Muscle layer of duodenum (tissue), 2 donors: Measurements from ENCODE around the gene NUP210.

Source experiments
- H3K27ac ChIP-seq: one replicate; pipeline ENCODE4 v1.7.0; 2013; ENCODE audit warnings: mild to moderate bottlenecking, low read length
- H3K27me3 ChIP-seq: one replicate; pipeline ENCODE4 v1.7.0; 2013; ENCODE audit warnings: low read depth, mild to moderate bottlenecking, control low read depth, low read length
- H3K36me3 ChIP-seq, 2 donors: one replicate each; pipeline ENCODE4 v1.7.0; 2013; ENCODE audit warnings: low read length in 2 of 2, control low read depth in 1 of 2, mild to moderate bottlenecking in 1 of 2; ENCODE audit not compliant: insufficient read depth in 2 of 2, control insufficient read depth in 1 of 2
- H3K4me1 ChIP-seq, 2 donors: one replicate each; pipeline ENCODE4 v1.7.0; 2013; ENCODE audit warnings: low read length in 2 of 2, mild to moderate bottlenecking in 2 of 2, control low read depth in 1 of 2, moderate library complexity in 1 of 2; ENCODE audit not compliant: insufficient read depth in 2 of 2, control insufficient read depth in 1 of 2
- H3K4me3 ChIP-seq, 2 donors: one replicate each; pipeline ENCODE4 v1.7.0; 2013; ENCODE audit warnings: low read length in 2 of 2, low read depth in 1 of 2, mild to moderate bottlenecking in 1 of 2
- H3K9me3 ChIP-seq, 2 donors: one replicate each; pipeline ENCODE4 v1.7.0; 2013; ENCODE audit warnings: low read length in 2 of 2, control low read depth in 1 of 2, mild to moderate bottlenecking in 1 of 2; ENCODE audit not compliant: control insufficient read depth in 1 of 2
- donor health status: healthy.

Gene NUP210

DNA sequence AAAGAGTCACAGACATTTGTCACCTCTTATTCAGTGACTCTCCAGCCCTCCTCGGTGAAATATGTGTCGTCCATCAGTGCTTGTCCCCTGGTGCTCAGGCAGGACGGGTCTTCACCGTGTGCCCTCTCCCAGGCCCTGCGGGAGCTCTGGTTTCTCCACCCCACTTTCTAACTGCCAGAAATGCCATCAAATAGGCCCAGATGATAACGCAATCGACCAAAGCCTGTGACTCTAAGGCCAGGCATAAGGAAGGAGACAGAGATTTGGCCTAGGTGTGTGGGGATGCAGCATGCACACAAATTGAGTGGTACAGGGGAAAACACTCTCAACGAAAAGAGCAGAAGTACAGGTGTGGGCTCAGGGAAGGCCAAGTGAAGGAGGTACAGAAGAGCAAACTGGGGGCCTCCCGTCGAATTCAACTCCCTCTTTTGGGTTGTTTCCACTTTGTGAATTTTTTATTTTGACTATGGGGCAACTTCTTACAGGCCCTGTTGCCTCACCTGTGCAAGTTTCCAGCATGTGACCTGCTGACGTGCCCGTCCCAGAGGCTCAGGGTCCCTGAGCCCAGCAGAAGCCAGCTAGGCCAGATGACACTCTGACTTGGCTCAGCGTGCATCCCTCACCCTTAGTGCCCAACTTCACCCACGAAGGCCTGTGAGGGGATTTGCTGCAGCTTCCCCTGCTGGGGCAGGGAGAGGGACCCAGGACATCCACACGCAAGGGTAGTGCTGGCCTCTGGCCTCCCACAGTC, 4.7 kb downstream of the NUP210 start:
- no peak overlapping the region for H3K27ac ChIP-seq
- H3K4me1 ChIP-seq, result peaks cover 0 to 9% of the 10 kb centered on the region in 2 donors
- no peaks in the 10 kb centered on the region for H3K9me3 ChIP-seq
- H3K4me3 ChIP-seq, result no peak overlapping the region
- no peaks in the 10 kb centered on the region for H3K36me3 ChIP-seq
- H3K27me3 ChIP-seq, result no peaks in the 10 kb centered on the region

DNA sequence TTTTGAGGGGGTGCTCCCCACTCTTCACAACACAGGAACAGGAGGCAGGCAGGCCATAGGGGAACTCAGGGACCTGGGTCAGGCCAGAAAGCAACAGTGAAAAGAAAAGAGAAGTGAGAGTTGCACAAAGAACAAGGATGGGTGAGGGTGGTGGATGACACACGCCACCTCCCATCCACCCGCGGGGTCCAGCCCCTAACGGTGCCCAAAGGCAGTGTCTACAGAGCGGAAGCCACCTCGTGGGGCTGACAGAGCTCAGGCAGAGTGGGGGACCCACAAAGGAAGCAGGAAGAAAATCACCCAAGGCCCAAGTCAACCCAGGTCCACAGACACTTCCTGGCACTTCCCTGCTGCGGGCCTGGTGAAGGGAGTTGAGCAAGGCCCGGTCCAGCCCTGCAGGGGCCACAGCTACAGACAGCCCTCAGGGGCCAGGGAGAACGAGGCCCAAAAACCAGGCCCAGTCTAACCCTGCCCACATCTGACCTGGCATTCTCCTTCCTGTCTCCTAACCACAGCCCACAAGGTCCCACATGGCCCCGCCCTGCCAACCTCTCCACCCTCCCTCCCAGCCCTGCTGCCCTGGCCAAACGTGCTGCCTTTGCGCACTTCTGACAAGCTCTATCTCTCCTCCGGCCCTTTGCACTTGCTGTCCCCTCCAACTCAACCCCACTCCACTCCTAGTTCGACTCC, 5.9 kb downstream of the NUP210 start:
- Histone ChIP-seq H3K36me3 (no peaks in the 10 kb centered on the region), H3K27me3 (no peaks in the 10 kb centered on the region), H3K9me3 (no peaks in the 10 kb centered on the region), H3K27ac (no peak overlapping the region), H3K4me1 (peaks cover 0 to 4% of the 10 kb centered on the region in 2 donors), H3K4me3 (no peak overlapping the region)

DNA sequence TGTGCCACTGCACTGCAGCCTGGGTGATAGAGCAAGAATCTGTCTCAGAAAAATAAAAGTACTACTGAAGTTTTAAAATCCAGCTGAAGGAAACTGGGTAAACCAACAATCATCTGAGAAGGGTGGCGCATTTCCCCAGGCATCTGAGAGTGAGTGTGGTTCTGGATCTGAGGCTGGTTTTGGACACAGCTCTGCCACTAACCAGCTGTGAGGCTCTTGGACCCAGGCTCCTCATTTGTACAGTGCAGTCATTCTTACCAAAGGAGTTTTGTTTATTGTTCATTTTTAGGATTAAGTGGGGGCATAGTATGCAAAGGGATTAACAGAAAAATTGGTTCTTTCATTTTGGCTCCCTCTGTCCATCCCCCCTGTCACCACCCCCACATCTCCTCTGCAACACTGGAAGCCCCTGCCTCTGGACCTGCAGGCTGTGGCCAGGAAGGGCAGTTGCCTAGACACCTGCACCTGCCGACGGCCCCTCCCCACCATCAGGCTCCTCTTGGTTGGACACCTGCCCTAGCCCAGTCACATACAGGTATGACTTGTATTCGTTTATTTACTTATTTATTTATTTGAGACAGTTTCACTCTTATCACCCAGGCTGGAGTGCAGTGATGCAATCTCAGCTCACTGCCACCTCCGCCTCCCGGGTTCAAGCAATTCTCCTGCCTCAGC, 8.8 kb downstream of the NUP210 start:
- H3K9me3 ChIP-seq, result peaks cover 0 to 18% of the 10 kb centered on the region in 2 donors
- no peak overlapping the region for H3K4me3 ChIP-seq
- H3K27ac ChIP-seq, result no peak overlapping the region
- H3K4me1 ChIP-seq, result no peaks in the 10 kb centered on the region
- H3K36me3 ChIP-seq, result no peaks in the 10 kb centered on the region
- no peaks in the 10 kb centered on the region for H3K27me3 ChIP-seq

GRCh38 chr3:13408890-13409289, 11.2 kb downstream of the NUP210 start:
- H3K27ac ChIP-seq, result no peak overlapping the region

DNA sequence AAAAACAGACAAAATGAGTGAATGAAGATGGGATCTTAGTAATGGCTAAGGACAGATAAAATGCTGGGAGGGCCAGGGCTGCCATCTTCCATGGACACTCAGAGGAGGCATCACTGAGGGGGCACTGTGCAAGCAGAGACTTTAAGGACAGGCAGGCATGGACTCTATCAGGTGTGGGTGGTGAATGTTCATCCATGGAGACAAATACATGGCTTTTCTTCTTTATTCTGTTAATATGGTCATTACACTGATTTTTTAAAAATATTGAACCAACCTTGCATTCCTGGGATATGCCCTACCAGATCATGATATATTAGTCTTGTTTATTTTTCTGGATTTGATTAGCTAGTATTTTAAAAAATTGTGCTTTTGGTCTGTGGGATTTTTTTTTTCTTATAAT, 12.2 kb downstream of the NUP210 start:
- peaks cover 0 to 22% of the 10 kb centered on the region in 2 donors for H3K9me3 ChIP-seq
- H3K4me3 ChIP-seq, result no peak overlapping the region
- H3K27me3 ChIP-seq, result no peaks in the 10 kb centered on the region
- no peaks in the 10 kb centered on the region for H3K36me3 ChIP-seq
- no peaks in the 10 kb centered on the region for H3K4me1 ChIP-seq
- H3K27ac ChIP-seq, result no peak overlapping the region

More at GRCh38 chr3:13408890-13409289, 11.2 kb downstream of the NUP210 start:
- Histone ChIP-seq H3K4me1 (no peaks in the 10 kb centered on the region), H3K27me3 (no peaks in the 10 kb centered on the region), H3K9me3 (peaks cover 0 to 18% of the 10 kb centered on the region in 2 donors), H3K36me3 (no peaks in the 10 kb centered on the region), H3K4me3 (no peak overlapping the region)

GRCh38 chr3:13407475-13407874, 12.6 kb downstream of the NUP210 start:
- Histone ChIP-seq H3K36me3 (no peaks in the 10 kb centered on the region), H3K27ac (no peak overlapping the region), H3K27me3 (no peaks in the 10 kb centered on the region), H3K4me1 (no peaks in the 10 kb centered on the region), H3K9me3 (peaks cover 0 to 22% of the 10 kb centered on the region in 2 donors), H3K4me3 (no peak overlapping the region)

GRCh38 chr3:13406190-13406589, 13.9 kb downstream of the NUP210 start:
- no peaks in the 10 kb centered on the region for H3K36me3 ChIP-seq
- no peak overlapping the region for H3K4me3 ChIP-seq
- H3K4me1 ChIP-seq, result no peaks in the 10 kb centered on the region
- H3K27me3 ChIP-seq, result no peaks in the 10 kb centered on the region
- H3K27ac ChIP-seq, result no peak overlapping the region
- peaks cover 0 to 22% of the 10 kb centered on the region in 2 donors for H3K9me3 ChIP-seq

DNA sequence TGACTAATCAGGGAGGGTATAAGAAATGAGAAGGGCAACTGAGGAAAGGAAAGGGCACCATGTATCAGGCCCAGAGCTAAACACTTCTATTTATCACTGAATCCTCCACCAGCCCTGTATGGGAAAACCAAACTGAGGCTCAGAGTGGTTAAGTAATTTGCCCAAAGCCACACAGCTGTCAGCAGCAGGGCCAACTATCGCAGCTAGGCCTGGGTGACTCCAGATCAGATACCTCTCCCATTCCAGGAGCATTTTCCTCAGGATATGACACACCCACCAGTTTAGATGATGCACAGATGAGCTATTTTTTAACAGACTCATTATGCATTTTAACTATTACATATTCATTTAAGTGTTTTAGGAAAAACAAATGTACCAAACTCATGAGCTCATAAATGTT, 14.5 kb downstream of the NUP210 start:
- Histone ChIP-seq H3K27me3 (no peaks in the 10 kb centered on the region), H3K4me3 (no peak overlapping the region), H3K27ac (no peak overlapping the region), H3K4me1 (no peaks in the 10 kb centered on the region), H3K9me3 (peaks cover 0 to 22% of the 10 kb centered on the region in 2 donors), H3K36me3 (no peaks in the 10 kb centered on the region)

DNA sequence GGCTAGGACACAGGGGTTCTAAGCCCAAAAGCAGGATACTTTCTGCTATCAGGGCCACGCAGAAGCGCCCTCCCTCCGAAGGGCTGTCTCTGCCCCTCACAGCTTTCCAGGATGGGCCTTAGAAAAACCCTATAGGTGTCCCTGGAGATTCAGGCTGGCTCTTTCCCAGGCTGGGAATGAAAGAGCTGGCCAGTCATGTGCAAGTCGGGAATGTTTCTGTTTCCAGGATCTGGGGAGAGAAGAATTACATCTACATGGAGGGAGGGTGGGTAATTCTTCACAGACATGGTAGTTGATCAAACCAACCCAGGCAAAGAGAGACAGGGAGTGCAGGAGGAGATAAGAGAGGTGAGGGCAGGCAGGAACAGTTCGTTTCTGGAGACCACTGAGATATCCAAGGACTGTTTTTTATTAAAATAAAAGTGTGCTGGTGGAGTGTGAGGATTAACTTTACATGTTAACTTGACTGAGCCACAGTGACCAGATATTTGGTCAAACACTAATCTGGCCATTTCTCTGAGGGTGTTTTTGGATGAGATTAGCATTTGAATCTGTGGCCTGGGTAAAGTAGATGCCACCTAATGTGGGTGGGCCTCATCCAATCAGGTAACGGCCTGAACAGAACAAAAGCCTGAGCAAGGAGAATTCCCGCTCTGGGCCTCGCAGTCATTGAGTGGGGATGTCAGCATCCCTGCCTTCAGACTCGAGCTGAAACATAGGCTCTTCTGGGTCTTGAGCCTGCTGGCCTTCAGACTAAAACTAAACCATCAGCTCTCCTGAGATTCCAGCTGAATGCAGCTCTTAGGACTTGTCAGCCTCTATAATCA, 15.3 kb downstream of the NUP210 start:
- peaks cover 0 to 22% of the 10 kb centered on the region in 2 donors for H3K9me3 ChIP-seq
- no peaks in the 10 kb centered on the region for H3K27me3 ChIP-seq
- H3K4me1 ChIP-seq, result no peaks in the 10 kb centered on the region
- H3K4me3 ChIP-seq, result no peak overlapping the region
- no peaks in the 10 kb centered on the region for H3K36me3 ChIP-seq
- no peak overlapping the region for H3K27ac ChIP-seq

DNA sequence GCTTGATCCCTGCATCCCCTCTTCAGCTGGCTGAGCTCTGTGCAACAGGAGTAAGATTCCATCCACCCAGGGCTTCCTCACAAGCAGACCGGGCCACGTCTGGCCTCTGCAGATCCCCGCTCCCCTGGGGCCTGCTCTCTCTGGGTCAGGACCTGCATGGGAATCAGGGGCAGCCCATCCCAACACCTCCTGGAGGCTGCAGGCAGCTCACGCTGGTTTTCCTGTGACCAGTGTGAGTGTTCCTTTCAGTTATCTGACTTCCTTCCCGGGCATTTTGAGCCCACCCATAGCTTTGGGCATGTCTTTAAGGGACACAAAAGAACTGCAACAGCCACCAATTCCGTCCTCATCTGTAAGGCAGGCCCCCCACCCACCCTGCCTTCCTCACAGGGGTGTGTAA, 16.3 kb downstream of the NUP210 start:
- Histone ChIP-seq H3K36me3 (no peaks in the 10 kb centered on the region), H3K4me1 (no peaks in the 10 kb centered on the region), H3K9me3 (peaks cover 0 to 20% of the 10 kb centered on the region in 2 donors), H3K27ac (no peak overlapping the region), H3K27me3 (no peaks in the 10 kb centered on the region), H3K4me3 (no peak overlapping the region)
